HUDEP-2 (cell line): ENCODE measurements around the gene MYO1G.
A peak's percentile ranks its signal among the peaks of the same experiment; 100 is the strongest.

Experiments used
- DNase-seq, 76 experiments: peaks; one replicate each; lab custom pipeline; 2025; ENCODE audit not compliant: unreplicated experiment in 76 of 76; lab: John Stamatoyannopoulos, UW

The MYO1G gene

GRCh38 chr7:44967571-44968446 is 11.0 kb downstream of the MYO1G start:
- peak in 1 of 76 experiments; percentile 5 for DNase-seq

DNA sequence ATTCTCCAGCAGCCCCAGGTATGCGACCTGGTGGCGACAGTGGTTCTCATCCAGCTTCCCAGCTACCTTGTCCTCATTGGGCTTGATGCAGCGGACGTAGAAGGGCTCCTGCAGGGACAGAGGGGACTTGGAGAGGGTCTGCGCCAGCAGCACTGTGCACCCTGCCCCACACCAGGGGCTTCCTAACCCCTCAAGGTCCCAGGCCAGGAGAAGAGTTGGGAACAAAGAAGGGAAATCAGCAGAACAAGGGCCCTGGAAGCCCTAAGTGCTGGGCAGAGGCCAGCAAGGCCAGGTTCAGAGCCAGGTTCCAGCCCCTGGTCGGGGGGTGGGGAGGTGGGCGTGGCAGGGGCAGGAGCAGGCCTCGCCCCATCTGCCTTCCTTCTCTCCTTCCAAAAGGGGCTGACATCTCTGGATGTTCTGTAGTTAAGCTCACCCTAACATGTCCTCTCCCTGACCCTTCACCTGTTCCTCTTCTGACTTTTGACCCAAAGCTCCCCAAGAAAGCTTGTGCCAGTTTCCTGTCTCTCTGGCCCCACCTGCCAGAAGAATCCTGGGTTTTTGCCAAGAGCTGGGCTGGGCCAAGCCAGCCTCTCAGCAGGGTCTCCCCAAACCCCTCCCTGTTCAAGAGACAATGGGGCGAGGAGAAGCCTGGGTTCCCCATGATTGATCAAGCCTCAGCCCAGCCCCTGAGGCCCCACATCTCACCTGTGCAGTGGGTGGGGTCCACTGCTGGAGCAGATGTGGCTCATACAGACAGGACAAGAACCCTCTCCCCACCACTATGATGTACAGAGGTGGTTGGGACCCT is 11.9 kb downstream of the MYO1G start:
- DNase-seq = no peak

GRCh38 chr7:44965937-44966730 is 12.7 kb downstream of the MYO1G start:
- no peak for DNase-seq

DNA sequence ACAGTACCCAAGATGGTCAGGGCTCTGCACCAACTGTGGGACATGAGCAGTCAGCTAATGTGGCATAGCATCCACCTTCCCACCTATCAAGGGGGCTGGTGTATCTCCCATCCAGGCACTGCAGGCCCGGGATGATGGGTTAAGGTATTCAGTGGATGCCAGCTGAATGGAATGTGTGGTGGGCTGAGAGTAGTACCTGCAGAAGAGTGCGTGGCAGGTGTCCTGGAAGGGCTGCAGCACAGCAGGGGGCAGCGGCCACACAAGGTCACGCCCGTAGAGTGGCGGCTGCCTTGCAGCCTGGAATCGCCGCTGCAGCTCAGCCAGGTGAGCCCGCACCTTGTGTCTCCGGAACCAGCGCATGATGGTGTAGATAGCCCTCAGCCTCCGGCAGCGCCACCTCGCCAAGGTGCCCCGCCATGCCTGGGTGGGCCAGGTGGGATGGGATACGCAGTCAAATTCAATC is 13.3 kb downstream of the MYO1G start:
- DNase-seq = no peak

DNA sequence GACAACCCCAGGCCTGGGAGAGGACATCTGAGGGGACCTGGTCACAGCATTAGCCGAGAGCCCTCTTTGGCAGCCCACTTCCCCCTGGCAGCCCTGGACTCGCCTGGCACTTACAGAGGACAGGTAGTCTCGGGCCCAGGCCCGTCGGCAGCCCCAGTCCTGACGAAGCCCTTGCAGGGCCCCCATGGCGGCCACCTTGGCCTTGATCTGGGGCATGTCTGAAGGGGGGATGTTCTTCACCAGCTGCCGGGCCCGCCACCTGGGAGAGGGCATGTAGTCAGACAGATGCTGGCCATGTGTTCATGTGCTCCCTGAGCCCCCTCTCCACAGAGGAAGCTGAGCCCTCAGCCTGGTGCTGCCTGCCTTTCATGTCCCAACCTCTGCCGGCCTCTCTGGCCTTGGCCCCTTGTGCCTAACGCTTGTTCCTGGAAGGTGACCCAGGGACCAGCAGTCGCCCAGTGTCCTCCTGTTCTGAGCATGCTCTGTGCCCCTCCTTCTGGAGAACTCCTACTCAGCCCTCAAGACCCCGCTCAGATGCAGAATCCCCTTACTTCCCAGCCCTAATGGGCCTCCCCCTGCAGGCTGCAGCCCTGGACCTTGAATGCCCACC is 13.9 kb downstream of the MYO1G start:
- DNase-seq = no peak

GRCh38 chr7:44964384-44964830 is 14.4 kb downstream of the MYO1G start:
- DNase-seq = peak in 1 of 76 experiments; percentile 6

GRCh38 chr7:44963364-44964290 is 15.2 kb downstream of the MYO1G start:
- DNase-seq = no peak

DNA sequence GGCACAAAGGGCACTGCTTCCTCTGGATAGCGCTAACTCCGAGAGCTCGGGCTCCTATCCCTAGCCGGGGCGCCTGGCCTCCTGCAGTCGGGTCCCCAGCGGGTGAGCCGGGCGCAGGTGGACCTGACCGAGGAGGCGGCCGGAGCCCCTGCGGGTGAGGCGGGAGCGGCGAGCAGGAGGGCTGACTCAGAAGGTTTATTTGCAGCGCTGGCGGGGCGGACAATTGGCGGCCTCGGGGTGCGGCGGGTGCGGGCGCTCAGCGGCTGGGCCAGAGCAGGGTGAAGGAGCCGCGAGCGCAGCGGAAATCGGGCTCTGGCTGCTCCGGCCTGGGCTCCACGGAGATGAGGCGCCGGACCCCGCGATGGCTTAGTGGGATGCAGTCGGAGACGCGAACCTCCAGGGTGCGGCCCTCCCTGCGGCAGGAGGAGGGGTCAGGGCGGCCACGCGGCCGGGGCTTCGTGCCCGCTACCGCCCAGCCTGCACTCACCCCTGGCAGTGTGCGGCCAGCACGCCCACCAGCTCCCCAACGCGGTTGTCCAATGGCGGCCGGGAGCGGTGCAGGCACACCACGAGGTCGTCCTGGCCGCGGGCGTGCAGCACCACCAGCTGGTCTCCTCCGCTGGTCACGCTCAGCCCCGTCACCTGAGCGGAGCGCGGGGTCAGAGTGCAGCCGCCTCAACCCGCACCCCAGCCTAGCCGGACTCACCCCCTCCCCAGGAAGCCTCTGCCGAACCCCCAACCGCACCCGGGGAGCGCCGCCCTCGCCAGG is 16.1 kb downstream of the MYO1G start:
- no peak for DNase-seq

DNA sequence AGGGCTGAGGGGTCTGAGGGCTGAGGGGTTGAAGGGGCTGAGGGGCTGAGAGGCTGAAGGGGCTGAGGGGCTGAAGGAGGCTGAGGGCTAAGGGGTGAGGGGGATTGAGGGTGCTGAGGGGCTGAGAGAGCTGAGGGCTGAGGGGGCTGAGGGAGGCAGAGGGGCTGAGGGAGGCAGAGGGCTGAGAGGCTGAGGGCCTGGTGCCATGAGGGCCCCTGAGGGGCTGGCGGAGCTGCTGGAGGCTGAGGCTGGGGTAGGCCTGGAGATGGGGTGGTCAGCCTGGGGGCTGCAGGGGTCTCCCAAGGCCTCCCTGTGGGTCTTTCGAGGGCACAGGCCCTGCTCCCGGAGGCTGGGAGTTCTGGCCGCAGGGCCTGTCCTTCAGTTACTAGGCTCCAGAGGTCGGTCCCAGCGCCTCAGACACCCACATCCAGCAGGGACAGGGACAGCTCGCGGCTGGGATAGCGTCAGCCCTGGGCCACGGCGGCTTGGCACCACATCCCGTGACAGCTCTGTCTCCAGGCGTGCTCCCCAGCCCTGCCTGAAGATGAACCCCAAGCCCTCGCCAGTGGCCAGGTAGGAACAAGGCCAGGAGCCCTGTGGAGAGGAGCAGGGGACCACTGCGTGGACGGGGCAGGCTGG is 16.9 kb downstream of the MYO1G start:
- DNase-seq = no peak

DNA sequence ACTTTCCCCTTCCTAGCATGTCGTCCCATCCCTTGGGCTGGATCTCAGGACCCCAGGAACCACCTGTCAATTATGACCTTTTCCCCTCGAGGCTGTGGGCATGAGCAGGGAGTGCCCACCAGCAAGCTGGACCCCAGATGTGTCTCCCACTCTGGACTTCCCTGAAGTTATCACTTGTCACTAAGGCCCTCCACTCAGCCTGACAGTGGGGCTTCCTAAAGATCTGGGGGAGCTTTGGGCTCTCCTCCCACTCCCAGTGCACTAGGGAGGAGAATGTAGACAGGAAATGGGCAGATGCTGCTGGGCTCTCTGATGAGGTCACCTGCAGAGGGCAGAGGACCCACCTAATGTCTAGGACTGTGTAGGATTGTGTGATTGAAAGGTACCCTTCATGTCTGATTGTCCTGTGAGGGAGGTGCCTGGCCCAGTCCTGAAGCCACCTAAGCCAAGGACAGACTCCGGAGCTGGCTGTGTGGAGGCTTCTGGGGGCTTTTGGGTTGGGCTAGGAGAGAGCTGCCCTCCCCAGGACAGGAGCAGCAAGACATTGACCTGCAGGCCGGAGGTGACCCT is 18.7 kb downstream of the MYO1G start:
- no peak for DNase-seq

- peak in 1 of 76 experiments; percentile 20 for DNase-seq
Observed at GRCh38 chr7:44959433-44959951, 19.3 kb downstream of the MYO1G start.

DNA sequence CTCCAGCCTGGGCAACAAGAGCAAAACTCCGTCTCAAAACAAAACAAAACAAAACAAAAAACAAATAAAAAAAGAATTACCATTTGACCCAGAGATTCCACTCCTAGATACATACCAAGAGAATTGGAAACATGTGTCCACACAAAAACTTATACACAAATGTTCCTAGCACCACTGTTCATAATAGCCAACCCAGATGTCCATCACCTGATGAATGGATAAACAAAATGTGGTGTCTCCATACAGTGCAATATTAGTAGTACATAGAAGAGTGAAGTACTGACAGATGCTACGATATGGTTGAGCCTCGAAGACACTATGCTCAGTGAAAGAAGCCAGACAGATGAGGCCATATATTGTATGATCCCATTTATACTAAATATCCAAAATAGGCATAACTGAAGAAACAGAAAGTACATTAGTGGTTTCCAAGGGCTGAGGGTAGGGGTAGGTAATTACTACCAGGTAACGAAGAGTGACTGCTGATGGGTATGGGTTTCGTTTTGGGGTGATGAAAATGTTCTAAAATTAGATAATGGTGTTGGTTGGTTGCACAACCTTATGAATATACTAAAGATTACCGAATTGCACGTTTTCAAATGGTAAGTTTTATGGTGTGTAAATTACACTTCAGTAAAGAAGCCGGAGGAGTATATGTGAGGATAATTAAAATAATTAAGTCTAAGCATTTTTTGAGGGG is 20.0 kb downstream of the MYO1G start:
- no peak for DNase-seq

DNA sequence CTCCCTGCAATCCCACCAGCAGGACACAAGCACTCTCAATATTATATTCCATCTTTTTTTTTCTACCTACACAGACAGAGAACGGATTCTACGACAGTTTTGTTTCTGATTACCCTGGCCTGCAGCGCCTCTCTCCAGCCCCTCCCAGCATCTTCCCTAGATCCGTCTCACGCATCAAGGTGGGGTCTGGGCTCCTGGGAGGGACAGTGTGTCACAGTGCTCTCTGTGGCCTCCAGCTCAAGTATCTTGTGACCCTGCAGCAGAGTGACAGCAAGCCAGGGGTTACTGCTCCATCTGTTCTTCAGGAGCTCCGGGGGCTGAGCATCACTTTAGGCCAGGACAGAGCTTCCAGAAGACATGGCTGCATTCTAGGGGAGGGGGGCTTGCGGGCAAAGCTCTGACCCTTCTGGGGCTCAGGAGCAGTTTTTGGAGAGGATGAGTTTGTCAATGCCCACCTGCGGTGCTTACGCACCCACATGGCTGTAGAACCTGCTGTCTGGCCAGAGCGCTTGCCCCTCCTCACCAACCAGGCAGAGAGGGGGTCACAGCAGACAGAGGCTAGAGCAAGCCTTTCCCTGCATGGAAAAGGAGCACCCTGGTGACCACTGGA is 22.6 kb downstream of the MYO1G start:
- DNase-seq = no peak

DNA sequence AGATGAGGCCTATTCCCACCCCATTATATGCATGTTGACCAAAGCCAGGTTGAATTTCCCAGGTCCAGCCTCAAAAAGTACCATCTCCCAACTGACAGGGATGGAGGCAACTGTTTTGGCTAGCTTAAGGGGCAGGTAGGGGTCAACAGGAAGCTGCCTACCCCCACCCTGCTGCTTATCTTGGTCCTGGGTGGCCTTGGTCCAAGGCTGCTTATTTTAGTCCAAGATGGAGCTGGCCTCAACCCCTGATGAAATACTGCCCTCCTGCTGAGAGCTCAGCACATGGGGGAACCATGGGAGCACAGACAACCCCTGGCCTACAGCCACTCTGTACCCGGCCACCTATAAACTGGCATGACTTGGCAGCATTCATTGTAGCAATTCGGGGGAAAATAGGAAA is 23.1 kb downstream of the MYO1G start:
- DNase-seq = no peak

GRCh38 chr7:44953156-44953555 is 25.7 kb downstream of the MYO1G start:
- no peak for DNase-seq

GRCh38 chr7:44949303-44949702 is 29.5 kb downstream of the MYO1G start:
- DNase-seq = no peak

DNA sequence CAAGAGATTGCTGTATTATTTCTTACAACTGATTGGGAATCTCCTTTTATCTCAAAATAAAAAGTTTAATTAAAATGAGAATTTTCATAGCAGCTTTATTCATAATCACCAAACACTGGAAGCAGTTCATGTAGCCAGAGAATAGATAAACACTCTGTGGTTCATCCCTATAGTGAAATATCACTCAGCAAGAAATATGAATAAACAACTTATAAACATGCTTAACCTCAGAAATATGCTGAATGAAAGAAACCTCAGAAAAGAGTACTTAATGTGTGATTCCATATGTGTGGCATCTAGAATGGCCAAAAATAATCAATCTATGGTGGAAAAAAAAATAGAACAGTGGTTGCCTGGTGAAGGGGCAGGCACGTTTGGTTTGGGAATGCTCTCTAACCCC is 33.3 kb downstream of the MYO1G start:
- DNase-seq = no peak
